Thymus (tissue), 11 donors: ENCODE measurements around the gene RNF212. TPM values are rescaled to one million over a fixed set of nuclear protein-coding genes. Genes with fewer than 3 reads are reported as not detected.

Source experiments
- DNase-seq, 9 donors: peaks; one replicate each; pipeline ENCODE4 v3.0.0-alpha.2; 2013; ENCODE audit warnings: low spot score in 9 of 9, low read depth in 6 of 9, missing footprints in 1 of 9
- H3K27ac ChIP-seq, 2 donors: one replicate each; pipeline ENCODE4 v1.5.1; 2013; ENCODE audit warnings: control low read depth in 1 of 2, low read depth in 1 of 2, low read length in 1 of 2, mild to moderate bottlenecking in 1 of 2, moderate library complexity in 1 of 2
- H3K27me3 ChIP-seq, 2 donors: one replicate each; pipeline ENCODE4 v1.5.1; 2013; ENCODE audit warnings: low read length in 1 of 2; ENCODE audit not compliant: control insufficient read depth in 2 of 2, insufficient read depth in 1 of 2
- H3K36me3 ChIP-seq, 2 donors: one replicate each; pipeline ENCODE4 v1.5.1; 2013; ENCODE audit warnings: low read length in 1 of 2, mild to moderate bottlenecking in 1 of 2, moderate library complexity in 1 of 2; ENCODE audit not compliant: control insufficient read depth in 2 of 2, insufficient read depth in 2 of 2
- H3K4me1 ChIP-seq, 2 donors: one replicate each; pipeline ENCODE4 v1.5.1; 2013; ENCODE audit warnings: low read length in 2 of 2; ENCODE audit not compliant: control insufficient read depth in 2 of 2, insufficient read depth in 2 of 2
- H3K4me3 ChIP-seq, 2 donors: one replicate each; pipeline ENCODE4 v1.5.1; 2013; ENCODE audit warnings: low read length in 2 of 2, control low read depth in 1 of 2, mild to moderate bottlenecking in 1 of 2
- H3K9me3 ChIP-seq, 2 donors: one replicate each; pipeline ENCODE4 v1.5.1; 2013; ENCODE audit warnings: low read length in 1 of 2, mild to moderate bottlenecking in 1 of 2; ENCODE audit not compliant: control insufficient read depth in 2 of 2, insufficient read depth in 1 of 2
- WGBS: extraction: QIAGEN DNeasy Blood & Tissue Kit; methylation state at CpG from one replicate; pipeline ENCODE4 v1.1.7; 2013; 5-methylcytosine and 5-hydroxymethylcytosine counted together
- polyA plus RNA-seq: library from polyadenylated mRNA; stranded (reverse); fragments of 200-250 nt; gene quantifications from one replicate; pipeline ENCODE4 v1.2.3, GENCODE V29; 2013
- total RNA-seq: library from RNA; stranded (reverse); fragments of 120-200 nt; gene quantifications from one replicate; pipeline ENCODE4 v1.2.4, GENCODE V29; 2013
- donor health status: healthy.

The RNF212 gene
- total and polyA plus RNA-seq, 2 donors: 1.1 to 11.2 TPM

DNA sequence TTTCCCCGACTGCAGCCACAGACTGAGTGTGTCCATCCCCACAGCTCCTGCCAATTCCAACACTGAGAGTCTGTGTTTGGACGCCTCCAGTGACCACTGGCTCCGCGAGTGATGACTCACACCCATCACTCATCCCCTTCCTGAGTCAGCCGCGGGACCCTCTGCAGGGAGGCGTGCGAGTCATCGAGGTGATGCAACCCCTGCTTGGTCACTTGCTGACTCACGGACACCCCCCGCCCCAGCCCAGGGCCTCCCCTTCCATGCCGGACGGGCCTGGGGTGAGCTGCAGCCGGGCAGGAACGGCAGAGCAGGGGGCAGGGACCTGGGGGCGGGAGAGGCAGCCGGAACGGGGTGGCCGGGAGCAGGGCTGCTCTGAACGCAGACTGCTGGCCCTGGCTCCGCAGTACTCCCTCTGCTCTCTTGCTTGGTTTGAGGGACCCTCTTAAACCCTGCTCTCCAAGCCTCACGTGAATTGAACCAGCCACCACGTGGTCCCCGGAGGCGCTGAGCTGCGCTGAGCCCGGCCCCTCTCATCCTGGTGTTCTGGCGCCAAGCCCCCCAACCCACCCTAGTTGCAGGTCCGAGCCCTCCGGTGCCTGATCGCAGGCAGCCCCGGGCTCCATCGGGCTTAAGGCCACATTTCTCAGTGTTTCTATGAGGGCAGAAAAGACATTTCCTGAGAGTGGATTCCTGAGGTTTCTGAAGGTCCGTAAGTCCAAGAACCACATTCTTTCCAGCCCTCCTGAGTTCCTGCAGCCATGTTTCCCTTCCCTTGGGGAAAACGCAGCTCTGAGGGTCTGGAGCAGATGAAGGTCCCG, 69.5 kb downstream of the RNF212 start:
- Histone ChIP-seq H3K4me1 (no peaks in the 10 kb centered on the region), H3K4me3 (no peak overlapping the region), H3K27ac (no peak overlapping the region), H3K9me3 (peaks cover 0 to 3% of the 10 kb centered on the region in 2 donors), H3K27me3 (peaks cover 6 to 55% of the 10 kb centered on the region in 2 donors), H3K36me3 (no peaks in the 10 kb centered on the region)
- WGBS: 33% methylated on average over 36 of the region's 36 CpGs
- DNase-seq: no peak

DNA sequence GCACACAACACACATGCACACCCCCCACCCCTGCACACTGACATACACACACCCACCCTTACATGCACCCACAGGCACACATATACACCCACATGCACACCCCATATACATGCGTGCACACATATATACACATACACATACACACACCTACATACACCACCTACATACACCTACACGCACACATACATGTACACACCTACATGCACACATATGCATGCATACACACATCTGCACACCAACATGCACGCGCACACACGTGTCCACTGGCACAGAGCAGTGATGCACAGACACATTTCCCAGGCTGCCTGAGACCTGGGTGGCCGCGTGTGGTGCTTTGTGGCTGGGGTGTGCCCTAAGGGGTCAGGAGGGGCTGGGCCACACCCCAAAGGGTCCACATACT, 70.2 kb downstream of the RNF212 start:
- H3K27ac ChIP-seq: no peak overlapping the region
- H3K36me3 ChIP-seq: no peaks in the 10 kb centered on the region
- no peak for DNase-seq
- no peaks in the 10 kb centered on the region for H3K4me1 ChIP-seq
- H3K27me3 ChIP-seq: peaks cover 6 to 48% of the 10 kb centered on the region in 2 donors
- H3K9me3 ChIP-seq: peaks cover 0 to 3% of the 10 kb centered on the region in 2 donors
- 85% methylated on average over 7 of the region's 7 CpGs for WGBS
- H3K4me3 ChIP-seq: no peak overlapping the region

GRCh38 chr4:1042352-1043055, 70.9 kb downstream of the RNF212 start:
- Histone ChIP-seq H3K27ac (no peak overlapping the region), H3K4me3 (no peak overlapping the region), H3K27me3 (peaks cover 6 to 42% of the 10 kb centered on the region in 2 donors), H3K4me1 (no peaks in the 10 kb centered on the region), H3K36me3 (no peaks in the 10 kb centered on the region), H3K9me3 (peaks cover 0 to 3% of the 10 kb centered on the region in 2 donors)
- WGBS: 95% methylated on average over 17 of the region's 17 CpGs
- no peak for DNase-seq

- 75% methylated on average over 8 of the region's 8 CpGs for WGBS
These were observed 71.4 kb downstream of the RNF212 start for GRCh38 chr4:1041936-1042330.

DNA sequence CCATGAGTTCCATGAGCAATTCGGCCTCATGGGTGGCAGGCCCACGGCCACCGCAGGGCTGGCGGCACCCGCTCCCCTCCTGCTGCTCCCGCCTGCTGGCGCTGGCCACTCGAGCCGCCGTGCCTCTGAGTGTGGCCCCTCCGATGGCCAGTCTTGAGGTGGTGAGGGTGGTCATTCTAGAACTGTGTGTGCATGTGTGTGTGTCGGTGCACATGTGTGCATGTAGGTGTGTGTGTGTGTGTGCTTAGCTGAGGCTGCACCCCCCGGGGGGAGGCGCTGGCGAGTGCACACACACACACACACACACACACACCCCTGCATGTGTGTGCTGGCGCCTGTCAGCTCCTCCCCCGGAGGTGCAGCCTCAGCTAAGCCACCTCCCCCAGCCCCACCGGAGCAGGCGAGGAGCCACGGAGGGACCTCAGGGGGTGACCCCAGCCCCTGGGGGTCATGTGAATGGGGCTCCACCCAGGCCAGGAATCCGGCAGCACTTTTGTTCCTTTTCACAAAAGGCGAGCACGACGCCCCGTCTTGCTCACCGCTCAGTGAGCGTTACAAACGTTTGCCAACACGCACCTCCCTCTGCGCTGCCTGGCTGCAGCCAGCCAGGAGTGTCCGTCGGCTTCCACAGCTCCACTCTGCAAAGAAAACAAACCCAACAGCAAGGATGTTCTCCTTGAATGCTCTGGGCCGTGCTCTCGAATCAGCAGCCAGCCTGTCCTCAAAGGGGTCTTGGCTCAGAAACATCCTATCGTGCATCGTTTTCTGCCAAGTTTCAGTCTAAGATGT, 72.0 kb downstream of the RNF212 start:
- 74% methylated on average over 36 of the region's 36 CpGs for WGBS
- H3K4me1 ChIP-seq: no peaks in the 10 kb centered on the region
- DNase-seq: no peak

More at GRCh38 chr4:1041936-1042330, 71.4 kb downstream of the RNF212 start:
- Histone ChIP-seq H3K4me1 (no peaks in the 10 kb centered on the region), H3K27me3 (peaks cover 6 to 36% of the 10 kb centered on the region in 2 donors), H3K4me3 (no peak overlapping the region), H3K36me3 (no peaks in the 10 kb centered on the region), H3K27ac (no peak overlapping the region), H3K9me3 (peaks cover 0 to 3% of the 10 kb centered on the region in 2 donors)
- DNase-seq: no peak

DNA sequence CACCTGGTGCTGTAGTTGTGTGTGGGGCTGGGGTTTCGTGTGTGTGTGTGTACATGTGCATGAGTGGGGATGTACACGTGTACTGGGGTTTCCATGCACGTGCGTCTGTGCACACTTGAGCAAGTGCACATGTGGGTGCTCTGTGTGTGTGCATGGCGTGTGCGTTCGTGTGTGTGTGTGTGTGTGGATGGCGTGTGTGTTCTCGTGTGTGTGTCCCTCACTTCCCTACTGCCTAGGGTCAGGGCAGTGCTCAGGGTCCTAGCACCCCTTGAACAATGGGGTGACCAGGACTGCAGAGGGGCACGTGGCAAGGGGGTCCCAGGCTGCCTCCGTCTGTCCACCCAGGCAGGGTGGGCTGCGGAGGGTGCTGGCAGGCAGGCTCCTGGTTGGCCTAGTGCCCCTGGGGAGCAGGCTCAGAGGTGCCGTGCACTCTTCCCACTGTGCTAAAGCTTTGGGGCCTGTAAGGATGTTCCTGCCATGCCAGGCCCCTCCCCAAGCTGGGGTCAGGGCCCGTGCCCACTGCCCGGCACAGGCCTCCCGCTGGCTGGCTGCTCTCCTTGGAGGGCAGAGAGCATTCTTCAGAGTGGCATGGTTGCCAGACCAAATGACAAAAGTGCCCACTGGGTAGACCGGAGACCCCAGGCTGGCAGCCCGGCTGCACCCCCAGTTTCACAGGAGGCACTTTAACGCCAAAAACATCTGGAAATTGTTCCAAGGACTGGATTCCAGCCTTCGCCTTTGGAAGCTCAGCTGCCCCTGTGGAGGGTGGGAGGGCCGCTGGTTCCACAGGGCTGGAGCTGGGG, 72.8 kb downstream of the RNF212 start:
- Histone ChIP-seq H3K9me3 (no peaks in the 10 kb centered on the region), H3K36me3 (no peaks in the 10 kb centered on the region), H3K27me3 (peaks cover 6 to 24% of the 10 kb centered on the region in 2 donors), H3K4me1 (no peaks in the 10 kb centered on the region), H3K27ac (no peak overlapping the region), H3K4me3 (no peak overlapping the region)
- DNase-seq: no peak
- 96% methylated on average over 21 of the region's 21 CpGs for WGBS

More for the DNA sequence above, 72.0 kb downstream of the RNF212 start:
- H3K4me3 ChIP-seq: no peak overlapping the region
- H3K36me3 ChIP-seq: no peaks in the 10 kb centered on the region
- no peak overlapping the region for H3K27ac ChIP-seq
- peaks cover 6 to 30% of the 10 kb centered on the region in 2 donors for H3K27me3 ChIP-seq
- H3K9me3 ChIP-seq: peaks cover 0 to 1% of the 10 kb centered on the region in 2 donors

DNA sequence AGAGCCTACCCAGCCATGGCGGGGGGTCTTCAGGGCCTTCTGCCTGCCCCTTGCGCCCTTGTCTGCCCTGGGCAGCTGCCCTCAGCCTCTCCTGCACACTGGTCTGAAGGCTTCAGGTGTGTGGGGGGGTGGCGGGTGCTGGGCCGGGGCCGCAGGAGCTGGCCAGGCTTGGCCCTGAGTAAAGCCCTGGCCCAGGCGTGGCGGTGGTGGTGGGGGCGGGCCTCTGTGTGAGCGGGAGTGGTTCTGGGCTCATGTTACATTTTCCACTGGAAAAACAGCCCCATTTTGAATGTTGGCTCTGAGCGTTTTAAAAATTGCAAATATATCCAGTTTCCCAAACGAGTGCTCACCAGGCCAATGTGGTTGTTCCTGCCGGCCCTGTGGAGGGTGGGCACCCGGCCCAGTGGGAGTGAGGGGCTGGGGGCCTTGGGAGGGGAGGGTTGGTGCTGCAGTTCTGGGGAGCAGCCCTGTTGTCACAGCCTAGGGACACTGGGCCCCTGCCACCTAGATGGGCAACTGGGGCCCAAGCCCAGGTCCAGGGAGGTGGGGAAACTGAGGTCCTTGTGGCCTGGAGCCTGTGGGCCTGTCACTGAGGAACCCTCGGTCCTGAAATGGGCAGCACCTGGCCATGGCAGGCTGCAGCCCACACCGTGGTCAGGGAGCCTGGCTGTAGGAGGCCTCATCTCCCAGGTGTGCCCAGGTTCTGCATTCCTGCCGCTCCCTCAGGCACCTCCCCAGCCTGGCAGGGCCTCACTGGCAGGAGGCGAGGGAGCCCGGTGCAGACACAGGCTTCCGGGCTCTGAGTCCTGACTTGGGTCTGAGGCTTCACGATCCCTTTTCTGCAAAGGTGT, 73.6 kb downstream of the RNF212 start:
- no peak overlapping the region for H3K4me3 ChIP-seq
- no peak for DNase-seq
- H3K4me1 ChIP-seq: no peaks in the 10 kb centered on the region
- WGBS: 90% methylated on average over 20 of the region's 20 CpGs
- no peak overlapping the region for H3K27ac ChIP-seq
- peaks cover 3 to 16% of the 10 kb centered on the region in 2 donors for H3K27me3 ChIP-seq
- H3K36me3 ChIP-seq: no peaks in the 10 kb centered on the region
- no peaks in the 10 kb centered on the region for H3K9me3 ChIP-seq
